ENCODE results near the gene BCDIN3D.

DNA sequence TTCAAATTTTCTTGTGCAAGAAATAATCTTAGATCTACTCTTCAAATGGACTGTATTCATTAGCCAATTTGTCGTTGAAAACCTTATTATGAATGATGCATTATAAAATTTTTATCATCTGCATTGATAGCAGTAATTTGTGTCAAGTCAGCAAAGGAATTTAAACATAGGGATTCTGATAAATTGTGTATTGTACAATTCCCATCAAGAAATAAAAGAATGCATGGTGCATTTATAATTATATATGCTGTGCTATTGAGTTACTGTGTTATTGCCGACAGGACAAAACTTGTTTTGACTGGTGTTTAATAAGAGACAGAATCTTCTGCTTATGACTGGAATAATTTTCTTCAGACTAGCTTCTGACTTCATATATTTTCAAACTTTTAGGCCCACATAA lies 3.1 kb upstream of the BCDIN3D start:
- no peak for TF ChIP-seq EZH2 (IDR thresholded peaks at IDR 0.05; ENCODE audit: borderline replicate concordance, low read depth, low read length, severe bottlenecking)
- TF ChIP-seq, protein P1, sequence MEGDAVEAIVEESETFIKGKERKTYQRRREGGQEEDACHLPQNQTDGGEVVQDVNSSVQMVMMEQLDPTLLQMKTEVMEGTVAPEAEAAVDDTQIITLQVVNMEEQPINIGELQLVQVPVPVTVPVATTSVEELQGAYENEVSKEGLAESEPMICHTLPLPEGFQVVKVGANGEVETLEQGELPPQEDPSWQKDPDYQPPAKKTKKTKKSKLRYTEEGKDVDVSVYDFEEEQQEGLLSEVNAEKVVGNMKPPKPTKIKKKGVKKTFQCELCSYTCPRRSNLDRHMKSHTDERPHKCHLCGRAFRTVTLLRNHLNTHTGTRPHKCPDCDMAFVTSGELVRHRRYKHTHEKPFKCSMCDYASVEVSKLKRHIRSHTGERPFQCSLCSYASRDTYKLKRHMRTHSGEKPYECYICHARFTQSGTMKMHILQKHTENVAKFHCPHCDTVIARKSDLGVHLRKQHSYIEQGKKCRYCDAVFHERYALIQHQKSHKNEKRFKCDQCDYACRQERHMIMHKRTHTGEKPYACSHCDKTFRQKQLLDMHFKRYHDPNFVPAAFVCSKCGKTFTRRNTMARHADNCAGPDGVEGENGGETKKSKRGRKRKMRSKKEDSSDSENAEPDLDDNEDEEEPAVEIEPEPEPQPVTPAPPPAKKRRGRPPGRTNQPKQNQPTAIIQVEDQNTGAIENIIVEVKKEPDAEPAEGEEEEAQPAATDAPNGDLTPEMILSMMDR (IDR thresholded peaks at IDR 0.05; ENCODE audit: borderline replicate concordance, extremely low read depth, low read length, poor library complexity, severe bottlenecking), result no peak
